SK-N-SH treated with all-trans-retinoic acid at 6 μM for 48 hours (cell line): ENCODE data around the gene EIF6.

ENCODE experiments used
- ARNTL ChIP-seq: fragments of 450-650 bp; formaldehyde crosslinking; IDR thresholded peaks from 2 replicates; pipeline ENCODE4 v1.5.0; 2020; ENCODE audit warnings: low read depth, mild to moderate bottlenecking, moderate library complexity, borderline replicate concordance
- CREB5 ChIP-seq: fragments of 250-450 bp; sonication (Bioruptor Pico); IDR thresholded peaks from 2 replicates; pipeline ENCODE4 v1.5.1; 2020; ENCODE audit warnings: low read depth, mild to moderate bottlenecking, moderate library complexity
- CSRNP3 ChIP-seq: fragments of 250-450 bp; sonication (Bioruptor Pico); IDR thresholded peaks from 2 replicates; pipeline ENCODE4 v1.5.1; 2021; ENCODE audit warnings: mild to moderate bottlenecking, moderate library complexity
- GLIS3 ChIP-seq: fragments of 250-450 bp; sonication (Bioruptor Pico); IDR thresholded peaks from 2 replicates; pipeline ENCODE4 v1.5.0; 2020; ENCODE audit warnings: mild to moderate bottlenecking, moderate library complexity
- ISL1 ChIP-seq: fragments of 250-450 bp; sonication (Bioruptor Pico); IDR thresholded peaks from 2 replicates; pipeline ENCODE4 v2.1.2; 2022; ENCODE audit warnings: mild to moderate bottlenecking, moderate library complexity
- POU6F1 ChIP-seq: fragments of 250-450 bp; sonication (Bioruptor Pico); IDR thresholded peaks from 2 replicates; pipeline ENCODE4 v1.8.0; 2021; ENCODE audit warnings: low read depth, mild to moderate bottlenecking, moderate library complexity, borderline replicate concordance
- PPARA ChIP-seq: fragments of 250-450 bp; sonication (Bioruptor Pico); IDR thresholded peaks from 2 replicates; pipeline ENCODE4 v1.5.0; 2020; ENCODE audit warnings: mild to moderate bottlenecking, borderline replicate concordance
- ZNF70 ChIP-seq: fragments of 450-650 bp; formaldehyde crosslinking; IDR thresholded peaks from 2 replicates; pipeline ENCODE4 v1.5.0; 2020; ENCODE audit warnings: mild to moderate bottlenecking, moderate library complexity

GRCh38 chr20:35253010-35253409 is 31.6 kb downstream of the EIF6 start:
- TF ChIP-seq ISL1 (CRISPR knock-in tag): no peak
- no peak for TF ChIP-seq ZNF70
- TF ChIP-seq POU6F1 (CRISPR knock-in tag): no peak
- TF ChIP-seq PPARA (CRISPR knock-in tag): no peak
- TF ChIP-seq CREB5 (CRISPR knock-in tag): no peak
- no peak for TF ChIP-seq CSRNP3
- TF ChIP-seq ARNTL: no peak
- no peak for TF ChIP-seq GLIS3 (CRISPR knock-in tag)
